Neuronal stem cell (in vitro differentiated cells): ENCODE measurements around the gene SMIM15.

Experiments used
- DNase-seq: peaks from one replicate; pipeline ENCODE4 v3.0.0-alpha.2; 2013; ENCODE audit warnings: low spot score
- H2AFZ ChIP-seq: one replicate; pipeline ENCODE4 v1.6.1; 2013; ENCODE audit warnings: mild to moderate bottlenecking, low read length, inconsistent platforms
- H2AK5ac ChIP-seq: 2 replicates; pipeline ENCODE4 v1.6.1; 2013; ENCODE audit warnings: low read depth, mild to moderate bottlenecking, inconsistent platforms, low read length, moderate library complexity, mixed read lengths
- H2BK120ac ChIP-seq: 2 replicates; pipeline ENCODE4 v1.6.1; 2013; ENCODE audit warnings: low read depth, mild to moderate bottlenecking, inconsistent platforms, low read length, moderate library complexity, mixed read lengths
- H2BK12ac ChIP-seq: one replicate; pipeline ENCODE4 v1.6.1; 2013; ENCODE audit warnings: low read length, inconsistent platforms
- H2BK15ac ChIP-seq: 2 replicates; pipeline ENCODE4 v1.6.1; 2013; ENCODE audit warnings: mild to moderate bottlenecking, low read length, inconsistent platforms, mixed read lengths
- H2BK5ac ChIP-seq: one replicate; pipeline ENCODE4 v1.6.1; 2013; ENCODE audit warnings: inconsistent platforms, mild to moderate bottlenecking, low read length, moderate library complexity
- H3K14ac ChIP-seq: one replicate; pipeline ENCODE4 v1.6.1; 2013; ENCODE audit warnings: low read length, inconsistent platforms
- H3K18ac ChIP-seq: 2 replicates; pipeline ENCODE4 v1.6.1; 2013; ENCODE audit warnings: low read length, inconsistent platforms
- H3K23ac ChIP-seq: 2 replicates; pipeline ENCODE4 v1.6.1; 2013; ENCODE audit warnings: low read depth, mild to moderate bottlenecking, mixed read lengths, low read length, inconsistent platforms; ENCODE audit not compliant: poor library complexity
- H3K27ac ChIP-seq: replicated peaks from 3 replicates; pipeline ENCODE4 v1.5.1; 2013; ENCODE audit warnings: low read length, inconsistent platforms
- H3K27me3 ChIP-seq, 3 experiments: 2 replicates each; pipeline ENCODE4 v1.6.1; 2013; ENCODE audit warnings: low read length in 3 of 3, mild to moderate bottlenecking in 2 of 3, inconsistent platforms in 1 of 3, low read depth in 1 of 3, mixed read lengths in 1 of 3, moderate library complexity in 1 of 3; ENCODE audit not compliant: control insufficient read depth in 3 of 3, insufficient read depth in 3 of 3
- H3K36me3 ChIP-seq, 2 donors: replicated peaks in 1 of 2; 2 replicates each; pipeline ENCODE4 v1.6.1; 2013; ENCODE audit warnings: low read length in 2 of 2; ENCODE audit not compliant: control insufficient read depth in 2 of 2, insufficient read depth in 2 of 2
- H3K4ac ChIP-seq: 2 replicates; pipeline ENCODE4 v1.6.1; 2013; ENCODE audit warnings: inconsistent platforms, mild to moderate bottlenecking, low read length, moderate library complexity
- H3K4me1 ChIP-seq, 2 donors: 1 replicate in 1 of 2; 2 replicates in 1 of 2; pipeline ENCODE4 v1.6.1; 2013; ENCODE audit warnings: low read length in 2 of 2, low read depth in 1 of 2; ENCODE audit not compliant: control insufficient read depth in 2 of 2, insufficient read depth in 1 of 2
- H3K4me2 ChIP-seq: one replicate; pipeline ENCODE4 v1.6.1; 2013; ENCODE audit warnings: mild to moderate bottlenecking, low read length, inconsistent platforms; ENCODE audit not compliant: insufficient read depth, poor library complexity, severe bottlenecking
- H3K4me3 ChIP-seq, 2 donors: 2 replicates each; pipeline ENCODE4 v1.5.1; 2013; ENCODE audit warnings: low read length in 2 of 2, mild to moderate bottlenecking in 2 of 2, inconsistent platforms in 1 of 2, moderate library complexity in 1 of 2
- H3K79me1 ChIP-seq: one replicate; pipeline ENCODE4 v1.6.1; 2013; ENCODE audit warnings: low read depth, mild to moderate bottlenecking, inconsistent platforms, low read length, moderate library complexity
- H3K9ac ChIP-seq: one replicate; pipeline ENCODE4 v1.6.1; 2013; ENCODE audit warnings: mild to moderate bottlenecking, low read depth, low read length, inconsistent platforms; ENCODE audit not compliant: poor library complexity
- H3K9me3 ChIP-seq, 2 donors: replicated peaks in 1 of 2; 2 replicates each; pipeline versions ENCODE3 to v1.6.1; 2013; ENCODE audit warnings: low read length in 2 of 2, mild to moderate bottlenecking in 2 of 2, inconsistent platforms in 1 of 2, low read depth in 1 of 2, mixed read lengths in 1 of 2, moderate library complexity in 1 of 2; ENCODE audit not compliant: control insufficient read depth in 2 of 2, insufficient read depth in 1 of 2
- H4K8ac ChIP-seq: one replicate; pipeline ENCODE4 v1.6.1; 2013; ENCODE audit warnings: low read depth, mild to moderate bottlenecking, inconsistent platforms, low read length, moderate library complexity
- H4K91ac ChIP-seq: one replicate; pipeline ENCODE4 v1.6.1; 2013; ENCODE audit warnings: low read length, low read depth, mild to moderate bottlenecking, inconsistent platforms; ENCODE audit not compliant: poor library complexity
- WGBS, 2 donors: extraction: QIAGEN DNeasy Blood & Tissue Kit; methylation state at CpG; one replicate each; pipeline ENCODE4 v1.1.7; 2013; ENCODE audit warnings: missing lambda C conversion rate in 2 of 2, mixed read lengths in 1 of 2; ENCODE audit not compliant: insufficient read length in 2 of 2, insufficient replicate concordance in 1 of 2; ENCODE audit errors: extremely low coverage in 2 of 2; 5-methylcytosine and 5-hydroxymethylcytosine counted together

SMIM15 gene

DNA sequence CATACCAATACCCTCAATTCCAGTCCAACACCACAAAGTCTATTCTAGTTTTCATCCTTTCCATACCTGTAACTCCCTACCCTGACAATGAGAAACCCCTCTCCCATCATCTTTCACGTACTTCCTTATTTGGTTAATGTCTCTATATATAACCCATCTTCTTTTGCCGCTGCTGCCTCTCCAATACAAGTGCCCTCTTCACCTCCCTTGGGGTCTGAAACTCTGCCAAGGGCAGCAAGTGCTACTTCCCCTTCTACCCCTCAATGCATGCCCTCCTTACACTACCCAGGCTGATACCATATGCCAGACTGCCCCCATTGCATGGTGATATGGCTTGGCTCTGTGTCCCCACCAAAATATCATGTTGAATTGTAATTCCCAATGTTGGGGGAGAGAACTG, 24.4 kb upstream of the SMIM15 start:
- no peak overlapping the region for H3K4me2 ChIP-seq
- no peak overlapping the region for H3K23ac ChIP-seq
- H2BK15ac ChIP-seq = no peak overlapping the region
- H3K36me3 ChIP-seq = no peaks in the 10 kb centered on the region
- no peaks in the 10 kb centered on the region for H3K9me3 ChIP-seq
- no peak overlapping the region for H2BK12ac ChIP-seq
- H4K91ac ChIP-seq = no peak overlapping the region
- H3K14ac ChIP-seq = no peak overlapping the region
- WGBS, 2 donors = no CpG with 5 or more reads among the region's 2 CpGs
- no peak overlapping the region for H2BK120ac ChIP-seq
- no peak overlapping the region for H2AFZ ChIP-seq
- no peak overlapping the region for H3K4me3 ChIP-seq
- no peak overlapping the region for H3K18ac ChIP-seq
- no peaks in the 10 kb centered on the region for H3K27me3 ChIP-seq
- no peaks in the 10 kb centered on the region for H3K4me1 ChIP-seq
- H2AK5ac ChIP-seq = no peak overlapping the region
- H2BK5ac ChIP-seq = no peak overlapping the region
- H3K27ac ChIP-seq = no peak overlapping the region
- no peaks in the 10 kb centered on the region for H3K79me1 ChIP-seq
- no peak overlapping the region for H3K9ac ChIP-seq
- no peak overlapping the region for H3K4ac ChIP-seq
- no peak for DNase-seq
- H4K8ac ChIP-seq = no peak overlapping the region

DNA sequence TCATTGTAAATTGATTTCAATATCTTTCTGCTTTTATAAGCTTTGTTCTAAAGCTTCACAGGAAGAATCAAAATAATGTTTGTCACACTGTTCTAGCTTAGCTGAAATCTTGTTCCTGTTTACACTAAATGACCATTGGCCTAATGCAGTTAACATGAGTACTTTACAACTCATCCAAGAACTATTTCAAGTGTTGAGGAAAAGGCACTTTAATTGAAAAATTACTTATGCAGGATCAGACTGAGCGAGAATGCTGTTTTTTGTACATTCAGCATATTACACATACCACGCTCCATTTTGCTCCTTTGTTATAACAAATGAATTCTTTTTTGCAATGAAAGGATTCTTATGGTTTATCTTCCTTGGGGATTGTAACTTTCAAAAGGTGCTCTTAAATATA, 22.4 kb upstream of the SMIM15 start:
- H2AFZ ChIP-seq = no peak overlapping the region
- no peak overlapping the region for H4K8ac ChIP-seq
- no peak overlapping the region for H3K14ac ChIP-seq
- no CpG with 5 or more reads among the region's 2 CpGs for WGBS, 2 donors
- H3K36me3 ChIP-seq = no peaks in the 10 kb centered on the region
- H3K4me3 ChIP-seq = no peak overlapping the region
- H4K91ac ChIP-seq = no peak overlapping the region
- H3K18ac ChIP-seq = no peak overlapping the region
- no peak for DNase-seq
- H2BK15ac ChIP-seq = no peak overlapping the region
- no peak overlapping the region for H3K27ac ChIP-seq
- H3K27me3 ChIP-seq = no peaks in the 10 kb centered on the region
- H3K4me2 ChIP-seq = no peak overlapping the region
- H3K23ac ChIP-seq = no peak overlapping the region
- no peak overlapping the region for H3K4ac ChIP-seq
- no peak overlapping the region for H2BK12ac ChIP-seq
- H2AK5ac ChIP-seq = no peak overlapping the region
- H3K79me1 ChIP-seq = no peaks in the 10 kb centered on the region
- no peaks in the 10 kb centered on the region for H3K4me1 ChIP-seq
- H2BK120ac ChIP-seq = no peak overlapping the region
- no peaks in the 10 kb centered on the region for H3K9me3 ChIP-seq
- no peak overlapping the region for H3K9ac ChIP-seq
- H2BK5ac ChIP-seq = no peak overlapping the region

DNA sequence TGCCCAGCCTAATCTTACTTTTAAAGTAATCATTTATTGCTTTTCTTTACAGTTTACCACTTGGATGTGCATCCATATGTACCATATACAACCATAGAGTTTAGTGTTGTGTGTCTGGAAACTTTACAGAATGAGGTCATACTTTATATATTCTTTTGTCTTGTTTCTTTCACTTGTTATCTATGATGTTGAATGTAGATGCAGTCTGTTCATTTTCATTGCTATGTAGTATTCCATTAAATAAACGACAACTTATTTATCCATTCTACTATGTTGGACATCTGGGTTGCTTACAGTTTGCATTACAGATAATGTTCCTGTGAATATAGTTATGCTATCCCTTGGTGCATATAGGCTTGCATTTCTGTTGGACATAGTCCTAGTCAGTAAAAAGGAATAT, 21.3 kb upstream of the SMIM15 start:
- Histone ChIP-seq H3K27ac (no peak overlapping the region), H3K27me3 (no peaks in the 10 kb centered on the region), H2BK5ac (no peak overlapping the region), H4K8ac (no peak overlapping the region), H2BK15ac (no peak overlapping the region), H3K9ac (no peak overlapping the region), H3K4me2 (no peak overlapping the region), H2BK120ac (no peak overlapping the region), H3K4me1 (no peaks in the 10 kb centered on the region), H3K4me3 (no peak overlapping the region), H3K9me3 (no peaks in the 10 kb centered on the region), H3K36me3 (no peaks in the 10 kb centered on the region), H3K14ac (no peak overlapping the region), H4K91ac (no peak overlapping the region), H2AFZ (no peak overlapping the region), H3K23ac (no peak overlapping the region), H3K4ac (no peak overlapping the region), H2BK12ac (no peak overlapping the region), H3K18ac (no peak overlapping the region), H3K79me1 (no peaks in the 10 kb centered on the region), H2AK5ac (no peak overlapping the region)
- no peak for DNase-seq
- WGBS, 2 donors = no CpG with 5 or more reads among the region's 1 CpG

DNA sequence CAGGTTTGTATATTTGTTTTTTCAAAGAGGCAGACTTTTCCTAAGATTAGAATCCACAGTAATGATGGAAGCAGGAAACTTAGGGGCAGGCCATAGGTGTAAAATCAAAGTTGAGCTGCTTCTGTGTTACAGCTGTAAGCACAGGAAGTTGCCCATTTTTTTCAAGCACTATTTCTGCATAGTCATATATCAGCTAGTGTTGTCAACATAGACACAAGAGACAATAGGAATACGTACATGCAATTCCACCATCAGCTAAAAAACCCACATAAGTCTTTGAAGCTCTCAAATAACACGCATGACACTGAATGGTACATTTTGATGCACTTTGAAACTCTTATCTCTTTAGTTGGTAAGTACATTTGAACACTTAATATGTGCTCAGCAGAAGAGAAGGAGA, 20.2 kb upstream of the SMIM15 start:
- Histone ChIP-seq H3K9me3 (no peaks in the 10 kb centered on the region), H4K8ac (no peak overlapping the region), H2BK5ac (no peak overlapping the region), H2BK12ac (no peak overlapping the region), H2BK120ac (no peak overlapping the region), H3K4me3 (no peak overlapping the region), H3K4ac (no peak overlapping the region), H2AK5ac (no peak overlapping the region), H3K4me2 (no peak overlapping the region), H3K27me3 (no peaks in the 10 kb centered on the region), H3K9ac (no peak overlapping the region), H2BK15ac (no peak overlapping the region), H3K4me1 (no peaks in the 10 kb centered on the region), H4K91ac (no peak overlapping the region), H3K18ac (no peak overlapping the region), H3K23ac (no peak overlapping the region), H3K27ac (no peak overlapping the region), H2AFZ (no peak overlapping the region), H3K36me3 (no peaks in the 10 kb centered on the region), H3K79me1 (no peaks in the 10 kb centered on the region), H3K14ac (no peak overlapping the region)
- no peak for DNase-seq
- WGBS, 2 donors = no CpG with 5 or more reads among the region's 2 CpGs
